BE2C (cell line): ENCODE data around the gene RBMS3.
A peak's percentile ranks its signal among the peaks of the same experiment; 100 is the strongest.

ENCODE experiments used
- DNase-seq: peaks from one replicate; pipeline ENCODE4 v3.0.0-alpha.2; 2020
- H3K27me3 ChIP-seq: fragments of 250-450 bp; sonication (Bioruptor Pico); 2 replicates; pipeline ENCODE4 v1.5.1; 2020; ENCODE audit warnings: mild to moderate bottlenecking
- H3K36me3 ChIP-seq: fragments of 250-450 bp; sonication (Bioruptor Pico); 2 replicates; pipeline ENCODE4 v1.5.1; 2020; ENCODE audit warnings: mild to moderate bottlenecking
- H3K4me1 ChIP-seq: fragments of 250-450 bp; sonication (Bioruptor Pico); 2 replicates; pipeline ENCODE4 v1.5.1; 2020
- H3K4me3 ChIP-seq: 2 replicates; pipeline ENCODE4 v1.5.1; 2011; ENCODE audit warnings: low read depth, low read length
- H3K9me3 ChIP-seq: fragments of 250-450 bp; sonication (Bioruptor Pico); 2 replicates; pipeline ENCODE4 v1.5.1; 2020
- CTCF ChIP-seq: IDR thresholded peaks from 2 replicates; pipeline ENCODE4 v1.5.1; 2012; ENCODE audit warnings: mild to moderate bottlenecking, low read depth, low read length

Gene RBMS3

DNA sequence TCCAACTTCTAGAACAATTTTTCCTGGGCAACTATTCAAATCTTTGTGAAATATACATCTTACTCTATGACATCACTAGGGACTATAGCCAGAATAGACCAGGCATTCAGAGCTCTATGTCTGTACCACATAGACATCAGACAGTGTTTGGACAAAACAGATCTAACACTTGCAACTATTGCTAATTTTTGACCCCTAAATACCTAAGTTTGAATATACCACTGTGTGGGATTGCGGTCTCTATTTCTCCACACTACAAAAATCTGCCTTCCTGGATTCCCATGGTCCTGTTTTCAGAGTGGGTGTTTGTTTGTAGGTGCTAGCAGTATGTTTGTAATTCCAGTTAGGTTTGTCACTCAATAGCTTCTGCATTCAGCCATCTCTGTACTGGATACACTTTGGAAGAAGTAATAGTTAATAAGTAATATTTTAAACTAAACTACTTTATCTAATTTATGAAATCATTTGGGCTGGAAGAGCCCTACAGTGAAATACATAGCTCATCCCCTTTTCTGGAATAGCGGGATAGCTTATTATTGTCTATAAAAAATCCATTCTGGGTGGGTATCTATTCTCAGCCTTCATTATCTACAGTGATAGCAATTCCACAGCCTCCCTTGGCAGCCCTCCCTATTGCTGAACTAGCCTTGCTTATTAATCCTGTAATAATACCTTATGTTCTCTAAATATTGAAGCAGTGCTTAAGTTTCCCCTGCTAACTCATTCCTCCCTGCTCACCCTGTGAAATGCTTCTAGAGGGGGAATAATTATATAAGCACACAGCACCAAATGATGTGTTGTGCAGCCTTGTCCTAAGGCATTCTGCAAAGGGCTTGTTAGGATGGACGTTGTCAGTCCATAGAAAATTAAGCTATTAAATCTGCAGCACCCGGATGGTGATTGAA lies 49.4 kb downstream of the RBMS3 start:
- DNase-seq: no peak
- Histone ChIP-seq H3K9me3 (no peaks in the 10 kb centered on the region), H3K4me3 (no peak overlapping the region), H3K36me3 (no peaks in the 10 kb centered on the region; the same call in 1 of the 2 replicates), H3K4me1 (peaks cover 11% of the 10 kb centered on the region; the same call in 1 of the 2 replicates), H3K27me3 (no peaks in the 10 kb centered on the region)
- no peak for TF ChIP-seq CTCF

GRCh38 chr3:29331035-29331434 lies 50.2 kb downstream of the RBMS3 start:
- Histone ChIP-seq H3K27me3 (no peaks in the 10 kb centered on the region), H3K4me1 (peaks cover 11% of the 10 kb centered on the region; the same call in 1 of the 2 replicates), H3K9me3 (no peaks in the 10 kb centered on the region)

GRCh38 chr3:29331456-29332194 lies 50.8 kb downstream of the RBMS3 start:
- H3K4me1 ChIP-seq: peaks cover 11% of the 10 kb centered on the region; the same call in 1 of the 2 replicates
- no peak for TF ChIP-seq CTCF
- no peak for DNase-seq
- no peaks in the 10 kb centered on the region for H3K27me3 ChIP-seq
- no peak overlapping the region; the same call in 1 of the 2 replicates for H3K4me3 ChIP-seq
- H3K36me3 ChIP-seq: no peaks in the 10 kb centered on the region; the same call in 1 of the 2 replicates
- H3K9me3 ChIP-seq: no peaks in the 10 kb centered on the region

More at GRCh38 chr3:29331035-29331434, 50.2 kb downstream of the RBMS3 start:
- TF ChIP-seq CTCF: no peak
- H3K36me3 ChIP-seq: no peaks in the 10 kb centered on the region; the same call in 1 of the 2 replicates
- no peak overlapping the region; the same call in 1 of the 2 replicates for H3K4me3 ChIP-seq
- DNase-seq: no peak

DNA sequence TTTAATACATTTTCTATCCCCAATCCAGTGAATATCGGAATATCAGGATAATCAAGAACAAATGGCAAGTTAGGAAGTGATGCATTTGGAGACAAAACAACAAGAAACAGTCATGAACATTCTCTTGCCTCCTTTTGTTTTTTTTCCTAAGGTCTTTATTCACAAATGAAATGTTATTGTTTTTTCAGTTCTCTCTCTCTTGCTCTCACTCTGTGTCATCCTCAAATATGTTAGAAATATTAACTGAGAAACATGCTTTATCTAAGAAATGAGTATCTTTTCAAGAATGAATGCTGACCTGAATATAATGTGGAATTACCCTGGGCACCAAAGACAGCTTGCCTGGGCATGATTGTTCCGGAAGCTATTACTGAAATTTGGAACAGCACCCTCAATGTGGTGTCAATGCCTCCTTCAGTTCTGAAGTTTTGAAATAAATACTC lies 51.3 kb downstream of the RBMS3 start:
- Histone ChIP-seq H3K27me3 (no peaks in the 10 kb centered on the region), H3K4me1 (peaks cover 12% of the 10 kb centered on the region), H3K4me3 (no peak overlapping the region), H3K9me3 (no peaks in the 10 kb centered on the region), H3K36me3 (no peaks in the 10 kb centered on the region; the same call in 1 of the 2 replicates)
- no peak for DNase-seq
- TF ChIP-seq CTCF: no peak

GRCh38 chr3:29333576-29333975 lies 52.7 kb downstream of the RBMS3 start:
- Histone ChIP-seq H3K4me3 (peak overlapping the region; percentile 26), H3K9me3 (no peaks in the 10 kb centered on the region), H3K27me3 (no peaks in the 10 kb centered on the region), H3K4me1 (peaks cover 24% of the 10 kb centered on the region), H3K36me3 (no peaks in the 10 kb centered on the region; the same call in 1 of the 2 replicates)
- no peak for TF ChIP-seq CTCF
- DNase-seq: no peak
